SK-N-MC (cell line): ENCODE data around the gene TRRAP.

Source experiments
- EZH2 ChIP-seq: fragments of 200-600 bp; sonication (generic); IDR thresholded peaks from one replicate; pipeline ENCODE4 v1.6.1; 2017; ENCODE audit warnings: antibody characterized with exemption
- FOXP2 ChIP-seq: optimal IDR thresholded peaks from 2 replicates; pipeline ENCODE3; 2011; ENCODE audit warnings: mild to moderate bottlenecking, moderate library complexity; ENCODE audit not compliant: insufficient read depth; ENCODE audit errors: extremely low read length, control extremely low read depth
- POLR2AphosphoS5 ChIP-seq: IDR thresholded peaks from 2 replicates; pipeline ENCODE4 v1.6.1; 2012; ENCODE audit warnings: mild to moderate bottlenecking, low read depth, low read length, borderline replicate concordance

- TF ChIP-seq POLR2AphosphoS5 (no peak), EZH2 (no peak), FOXP2 (no peak)
Observed at GRCh38 chr7:98991141-98991540, 112.8 kb downstream of the TRRAP start.
